AG04449 (cell line): ENCODE data around the gene SAMD14.

ENCODE experiments used
- CTCF ChIA-PET: fragments of 350-600 bp; formaldehyde crosslinking; extraction: SDS; loops from one replicate; lab custom pipeline; 2021; ENCODE audit warnings: antibody characterized with exemption; lab: Yijun Ruan, JAX
- POLR2A ChIA-PET: fragments of 400-600, 350-600 bp; formaldehyde crosslinking; extraction: SDS; loops from one replicate; lab custom pipeline; 2020; ENCODE audit warnings: antibody characterized with exemption, inconsistent platforms; lab: Yijun Ruan, JAX
- DNase-seq: peaks from one replicate; pipeline ENCODE4 v3.0.0-alpha.2; 2010; ENCODE audit warnings: low read depth, low spot score
- H3K4me3 ChIP-seq: 2 replicates; pipeline ENCODE4 v1.5.1; 2011; ENCODE audit warnings: low read depth, mild to moderate bottlenecking, control low read depth, low read length
- TF ChIP-seq, protein P1 (sequence below): IDR thresholded peaks from one replicate; pipeline ENCODE4 v1.5.1; 2011; ENCODE audit warnings: mild to moderate bottlenecking, moderate library complexity, low read length, control low read depth, inconsistent platforms; ENCODE audit not compliant: insufficient read depth; ENCODE audit errors: missing control alignments

Gene SAMD14

DNA sequence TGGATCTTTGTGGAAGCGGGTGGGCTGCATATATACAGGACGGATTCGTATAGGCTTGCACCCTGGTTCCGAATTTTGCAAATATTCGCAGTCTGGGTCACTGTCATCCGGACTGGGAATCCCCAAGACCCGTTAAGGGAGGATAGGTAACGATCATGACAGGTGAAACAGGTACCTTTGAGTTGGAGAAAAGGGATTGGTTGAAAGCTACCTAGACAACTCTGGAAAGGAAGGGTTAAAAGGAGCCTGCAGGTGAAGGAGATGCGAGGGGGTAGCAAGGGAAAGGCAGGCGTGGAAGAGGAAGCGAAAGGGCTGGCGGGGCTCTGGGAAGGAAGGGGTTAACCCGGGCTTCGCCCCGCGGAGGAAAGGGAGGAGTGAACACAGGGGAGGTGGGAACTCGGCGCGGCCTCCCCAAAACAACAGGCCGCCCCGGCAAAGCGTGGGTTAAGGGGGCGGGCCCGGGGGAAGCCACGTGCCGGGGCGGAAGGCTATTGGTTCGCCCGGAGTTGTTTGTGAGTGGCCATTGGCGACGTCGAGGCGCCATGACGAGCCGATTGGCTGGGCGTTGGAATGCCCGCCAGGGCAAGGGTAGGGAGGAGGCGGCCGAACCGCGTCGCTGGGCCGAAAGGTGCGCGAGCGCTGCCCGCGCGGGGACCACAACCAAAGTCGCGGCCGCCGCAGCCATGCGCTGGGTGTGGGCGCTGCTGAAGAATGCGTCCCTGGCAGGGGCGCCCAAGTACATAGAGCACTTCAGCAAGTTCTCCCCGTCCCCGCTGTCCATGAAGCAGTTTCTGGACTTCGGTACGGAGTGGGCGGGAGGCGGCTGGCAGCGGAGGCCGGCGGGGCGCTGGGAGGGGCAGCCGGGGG is 35.0 kb downstream of the SAMD14 start, which contains the start of gene PDK2:
Gene PDK2 (plus strand): TSS at position 599 of the 867 bp plus-strand sequence. CDS start 85 bp downstream, at position 684.
- TF ChIP-seq, protein P1, sequence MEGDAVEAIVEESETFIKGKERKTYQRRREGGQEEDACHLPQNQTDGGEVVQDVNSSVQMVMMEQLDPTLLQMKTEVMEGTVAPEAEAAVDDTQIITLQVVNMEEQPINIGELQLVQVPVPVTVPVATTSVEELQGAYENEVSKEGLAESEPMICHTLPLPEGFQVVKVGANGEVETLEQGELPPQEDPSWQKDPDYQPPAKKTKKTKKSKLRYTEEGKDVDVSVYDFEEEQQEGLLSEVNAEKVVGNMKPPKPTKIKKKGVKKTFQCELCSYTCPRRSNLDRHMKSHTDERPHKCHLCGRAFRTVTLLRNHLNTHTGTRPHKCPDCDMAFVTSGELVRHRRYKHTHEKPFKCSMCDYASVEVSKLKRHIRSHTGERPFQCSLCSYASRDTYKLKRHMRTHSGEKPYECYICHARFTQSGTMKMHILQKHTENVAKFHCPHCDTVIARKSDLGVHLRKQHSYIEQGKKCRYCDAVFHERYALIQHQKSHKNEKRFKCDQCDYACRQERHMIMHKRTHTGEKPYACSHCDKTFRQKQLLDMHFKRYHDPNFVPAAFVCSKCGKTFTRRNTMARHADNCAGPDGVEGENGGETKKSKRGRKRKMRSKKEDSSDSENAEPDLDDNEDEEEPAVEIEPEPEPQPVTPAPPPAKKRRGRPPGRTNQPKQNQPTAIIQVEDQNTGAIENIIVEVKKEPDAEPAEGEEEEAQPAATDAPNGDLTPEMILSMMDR = no peak
- DNase-seq = peak; percentile 47
- ChIA-PET CTCF (interaction anchor here (0.6 to 9.8 kb wide), 75 partner anchors 8 to 331 kb away, joined by 3 to 280 read pairs (median 7); partner anchors contain the start of genes FAM117A, ITGA3, SGCA and TAC4), POLR2A (interaction anchor here (0.7 to 1.3 kb wide), 3 partner anchors 33 to 107 kb away, joined by 3 to 5 read pairs (median 3); partner anchors contain the start of gene COL1A1)
- H3K4me3 ChIP-seq = peak within 1 kb of the TSS; percentile 89

DNA sequence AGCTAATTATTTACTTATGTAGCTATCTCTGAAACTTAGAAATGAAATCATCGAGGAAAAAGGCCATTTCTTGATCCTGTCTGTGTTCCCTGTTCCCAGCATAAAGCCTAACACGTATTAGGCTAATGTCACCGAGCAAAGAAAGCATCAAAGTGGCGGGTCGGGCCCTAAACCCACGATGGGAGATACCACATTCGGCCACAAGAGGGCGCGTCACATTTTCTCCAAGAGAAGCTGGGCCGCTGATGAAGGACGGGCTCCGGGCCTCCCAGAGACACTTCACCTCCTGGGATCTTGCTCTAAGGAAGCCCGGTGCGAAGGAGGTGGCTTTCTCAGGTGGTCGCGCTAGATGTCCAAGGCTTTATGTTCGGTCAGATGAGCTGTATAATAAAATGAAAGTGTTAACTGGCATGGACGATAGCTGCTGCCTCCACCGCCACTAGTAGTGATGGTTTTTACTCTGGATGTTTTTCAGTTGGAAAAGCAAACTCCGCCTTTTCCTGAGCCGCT is 35.7 kb downstream of the SAMD14 start:
- TF ChIP-seq, protein P1 = peak; percentile 79
- H3K4me3 ChIP-seq = peak overlapping the region; percentile 58
- DNase-seq = no peak
- ChIA-PET POLR2A (interaction anchor here (1.0 to 1.3 kb wide), 4 partner anchors 16 to 198 kb away, joined by 3 to 5 read pairs (median 4); partner anchors contain the start of gene COL1A1), CTCF (interaction anchor here (0.6 to 9.8 kb wide), 83 partner anchors 8 to 330 kb away, joined by 3 to 280 read pairs (median 6); partner anchors contain the start of genes FAM117A, ITGA3, SGCA and TAC4)

DNA sequence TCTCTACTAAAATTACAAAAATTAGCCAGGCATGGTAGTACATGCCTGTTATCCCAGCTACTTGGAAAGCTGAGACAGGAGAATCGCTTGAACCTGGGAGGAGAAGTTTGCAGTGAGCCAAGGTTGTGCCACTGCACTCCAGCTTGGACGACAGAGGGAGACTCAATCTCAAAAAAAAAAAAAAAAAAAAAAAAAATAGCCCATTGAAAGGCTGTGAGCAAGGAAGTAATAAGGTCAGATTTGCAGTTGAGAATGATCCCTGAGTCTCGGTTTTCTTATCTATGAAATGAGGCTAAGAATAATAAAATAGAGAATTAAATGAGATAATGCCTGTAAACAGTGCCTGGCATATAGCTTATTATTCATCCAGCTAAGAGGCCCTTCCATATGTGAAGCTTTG is 36.2 kb downstream of the SAMD14 start:
- no peak overlapping the region for H3K4me3 ChIP-seq
- POLR2A ChIA-PET = interaction anchor here (0.7 to 1.3 kb wide), 5 partner anchors 15 to 198 kb away, joined by 3 to 5 read pairs (median 5); partner anchors contain the start of gene COL1A1
- no peak for DNase-seq
- TF ChIP-seq, protein P1 = no peak
- CTCF ChIA-PET = interaction anchor here (0.6 to 9.8 kb wide), 69 partner anchors 9 to 330 kb away, joined by 3 to 280 read pairs (median 7); partner anchors contain the start of genes FAM117A, ITGA3, SGCA and TAC4

DNA sequence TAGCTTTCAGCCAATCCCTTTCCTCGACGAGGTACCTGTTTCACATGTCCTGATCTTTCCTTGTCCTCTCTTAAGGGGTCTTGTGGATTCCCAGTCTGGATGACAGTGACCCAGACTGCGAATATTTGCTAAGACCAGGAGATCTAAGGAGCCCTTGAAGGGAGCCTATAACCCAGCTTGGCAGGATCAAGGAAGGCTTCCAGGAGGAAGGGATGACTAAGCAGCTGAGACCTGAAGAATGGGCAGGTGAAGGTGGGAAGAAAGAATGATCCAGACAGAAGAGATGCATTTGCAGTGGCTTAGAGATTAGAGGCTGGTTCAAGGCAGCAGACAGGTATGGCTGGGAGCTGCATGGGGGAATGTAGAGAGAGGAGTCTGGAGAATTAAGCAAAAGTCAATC is 36.7 kb downstream of the SAMD14 start:
- ChIA-PET CTCF (interaction anchor here (1.0 to 9.8 kb wide), 37 partner anchors 9 to 269 kb away, joined by 3 to 280 read pairs (median 14); partner anchors contain the start of gene SGCA), POLR2A (interaction anchor here (0.7 to 1.2 kb wide), 3 partner anchors 15 to 199 kb away, joined by 4 to 5 read pairs (median 5); no protein-coding TSS in a partner anchor)
- H3K4me3 ChIP-seq = no peak overlapping the region
- TF ChIP-seq, protein P1 = no peak
- DNase-seq = no peak

DNA sequence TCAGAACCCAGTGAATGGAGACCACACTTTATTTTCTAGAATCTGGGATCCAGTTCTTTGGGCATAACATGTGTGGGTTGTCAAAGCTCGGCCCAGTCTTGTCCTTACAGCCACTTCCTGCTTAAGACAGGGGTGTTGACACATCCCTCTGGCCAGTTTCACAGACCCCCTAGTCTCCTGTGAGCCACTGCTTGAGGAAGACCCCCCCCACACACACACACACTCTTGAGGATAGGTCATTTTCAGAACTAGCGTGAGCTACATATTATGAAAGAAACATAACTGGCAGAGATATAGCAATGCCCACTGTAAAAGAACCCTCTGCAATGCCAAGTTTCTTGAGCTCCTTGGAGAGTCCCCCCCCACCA is 38.1 kb downstream of the SAMD14 start:
- ChIA-PET CTCF (interaction anchor here (1.0 to 9.8 kb wide), 18 partner anchors 11 to 270 kb away, joined by 3 to 280 read pairs (median 23); partner anchors contain the start of gene SGCA), POLR2A (no interaction called here)
- DNase-seq = no peak
- H3K4me3 ChIP-seq = no peak overlapping the region
- TF ChIP-seq, protein P1 = no peak
